Umbilical cord (tissue), 2 donors: ENCODE results near the gene GJB5. TPM values are rescaled to one million over a fixed set of nuclear protein-coding genes. Genes with fewer than 3 reads are reported as not detected.
"Not testable (repeated sequence)": the region's sequence is repeated elsewhere in the genome, so short reads cannot be mapped to it uniquely, and the experiment has no call there.

Experiments
- DNase-seq: peaks from one replicate; pipeline ENCODE4 v3.0.0-alpha.2; 2015; ENCODE audit warnings: low spot score
- total RNA-seq: library from RNA; depleted of rRNA; stranded (reverse); fragments of >200 nt; gene quantifications from one replicate; pipeline ENCODE4 v1.2.3, GENCODE V29; 2014; ENCODE audit warnings: low replicate concordance; ENCODE audit not compliant: insufficient read depth

The GJB5 gene
- total RNA-seq, 1 donor from 2014 or later = 4.3 TPM

- no peak for DNase-seq
Measured at GRCh38 chr1:34745666-34746065, 9.2 kb upstream of the GJB5 start.

GRCh38 chr1:34746101-34746500, 8.7 kb upstream of the GJB5 start:
- no peak for DNase-seq

GRCh38 chr1:34746785-34747637, 7.8 kb upstream of the GJB5 start:
- no peak for DNase-seq

GRCh38 chr1:34747638-34747941, 7.3 kb upstream of the GJB5 start:
- DNase-seq = no peak

- DNase-seq = no peak
Measured at GRCh38 chr1:34749992-34750391, 4.9 kb upstream of the GJB5 start.

- DNase-seq = no peak
Measured at GRCh38 chr1:34750610-34751009, 4.2 kb upstream of the GJB5 start.

- DNase-seq = no peak
Measured at GRCh38 chr1:34753163-34753562, 1.7 kb upstream of the GJB5 start.

GRCh38 chr1:34755961-34756360, 1.1 kb downstream of the GJB5 start:
- DNase-seq = no peak

- no peak for DNase-seq
Measured at GRCh38 chr1:34757386-34757785, 2.5 kb downstream of the GJB5 start.

- DNase-seq = no peak
Measured at GRCh38 chr1:34758751-34759150, 3.9 kb downstream of the GJB5 start.

GRCh38 chr1:34759503-34760357, 4.9 kb downstream of the GJB5 start, which contains the start of gene GJB4:
TSS of gene GJB4 (plus strand) at chr1:34759740. CDS start at chr1:34761255, 1,515 bp downstream.
- DNase-seq = no peak

GRCh38 chr1:34761176-34761761, 6.4 kb downstream of the GJB5 start:
- no peak for DNase-seq

GRCh38 chr1:34761776-34762307, 7.0 kb downstream of the GJB5 start:
- no peak for DNase-seq

- DNase-seq = no peak
Measured at GRCh38 chr1:34762474-34763141, 7.8 kb downstream of the GJB5 start.

- no peak for DNase-seq
Measured at GRCh38 chr1:34763142-34763781, 8.4 kb downstream of the GJB5 start.

- no peak for DNase-seq
Measured at GRCh38 chr1:34768856-34769255, 14.0 kb downstream of the GJB5 start.

GRCh38 chr1:34770891-34771504, 16.2 kb downstream of the GJB5 start:
- no peak for DNase-seq

- DNase-seq = no peak
Measured at GRCh38 chr1:34771573-34772371, 16.9 kb downstream of the GJB5 start.

GRCh38 chr1:34773114-34773513, 18.3 kb downstream of the GJB5 start:
- DNase-seq = not testable (repeated sequence)

GRCh38 chr1:34774957-34775356, 20.1 kb downstream of the GJB5 start:
- no peak for DNase-seq
